Testis (tissue), 2 donors: ENCODE data around the gene TBX5.

Experiments
- CTCF ChIP-seq, 3 experiments: fragments of 450-650 bp in 2 of 3; fragments of 200-600 bp in 1 of 3; sonication (generic) in 1 of 3; IDR thresholded peaks; one replicate each; pipeline ENCODE4 v1.5.1; 2016 to 2019; ENCODE audit warnings: antibody characterized with exemption in 3 of 3, mild to moderate bottlenecking in 2 of 3, moderate library complexity in 1 of 3
- POLR2A ChIP-seq: fragments of 450-650 bp; IDR thresholded peaks from one replicate; pipeline ENCODE4 v1.6.1; 2017; ENCODE audit warnings: antibody characterized with exemption, mild to moderate bottlenecking, moderate library complexity

GRCh38 chr12:114314974-114315720, 90.8 kb downstream of the TBX5 start:
- no peak for TF ChIP-seq CTCF (IDR thresholded peaks at IDR 0.05)
- no peak for TF ChIP-seq POLR2A
